ENCODE results near the gene BID. TPM values are rescaled to one million over a fixed set of nuclear protein-coding genes. Genes with fewer than 3 reads are reported as not detected.

BID gene
- 21.0 and 24.3 TPM in 2 replicates for total RNA-seq

DNA sequence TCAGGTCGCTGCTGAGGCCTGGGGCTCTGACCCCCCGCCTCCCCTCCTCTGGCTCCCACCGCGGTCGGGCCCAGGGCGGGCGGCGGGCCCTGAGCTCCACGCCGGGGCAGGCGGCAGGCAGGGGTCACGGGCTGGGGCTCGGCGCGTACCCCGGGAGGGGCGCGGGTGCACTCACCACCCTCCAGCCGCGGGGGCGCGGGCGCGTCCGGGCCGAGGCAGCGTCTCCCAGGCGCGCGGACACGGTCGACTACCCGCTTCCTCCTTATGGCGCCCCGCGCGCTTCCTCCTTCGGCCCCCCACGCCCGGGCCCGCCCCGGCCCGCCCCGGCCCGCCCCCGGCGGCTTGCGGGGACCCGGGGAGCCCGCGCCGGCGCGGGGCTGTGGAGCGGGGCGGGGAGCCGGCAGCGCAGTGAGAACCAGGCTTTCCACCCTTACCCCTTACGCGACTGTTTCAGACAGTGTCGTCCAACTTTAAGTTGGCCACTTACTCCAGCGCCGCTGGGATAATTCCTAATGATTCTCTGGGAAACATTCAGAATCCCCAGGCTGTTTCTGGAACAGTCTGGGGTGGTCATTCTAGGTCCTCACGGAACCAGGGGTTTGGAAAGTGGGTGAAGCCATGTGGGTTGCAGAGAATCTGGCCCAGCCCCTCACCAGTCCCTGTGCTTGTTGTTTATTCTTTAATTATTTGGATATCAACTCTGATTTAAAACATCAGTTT is at the start of gene BID:
BID (minus strand) TSS at position 264 of the 720 bp plus-strand sequence. CDS start 24,353 bp downstream, outside the sequence.

Small RNA genes lying within 50 kb of the gene (small RNA-seq; reads per million reads assigned to genes)
- gene MIR3198-1 (ENCODE audit: low replicate concordance): not detected

Other genes starting within 250 kb of the BID start
- under 0.01 TPM in 1 of 2 replicates, not detected in the other for gene SLC25A18, start 211.0 kb downstream of the BID start, total RNA-seq
- 122 and 218 TPM in 2 replicates for gene ATP6V1E1, start 145.7 kb downstream of the BID start, total RNA-seq
- gene BCL2L13, start 135.7 kb downstream of the BID start, total RNA-seq: 55.4 and 58.6 TPM in 2 replicates